HG03060 (cell line): ENCODE data around the gene EML2.

Experiments
- ATAC-seq: cut with Tn5 transposase; IDR thresholded peaks from one replicate; pipeline ENCODE4 v1.9.1; 2021; ENCODE audit warnings: low read depth, moderate number of reproducible peaks; ENCODE audit not compliant: unreplicated experiment

The EML2 gene

DNA sequence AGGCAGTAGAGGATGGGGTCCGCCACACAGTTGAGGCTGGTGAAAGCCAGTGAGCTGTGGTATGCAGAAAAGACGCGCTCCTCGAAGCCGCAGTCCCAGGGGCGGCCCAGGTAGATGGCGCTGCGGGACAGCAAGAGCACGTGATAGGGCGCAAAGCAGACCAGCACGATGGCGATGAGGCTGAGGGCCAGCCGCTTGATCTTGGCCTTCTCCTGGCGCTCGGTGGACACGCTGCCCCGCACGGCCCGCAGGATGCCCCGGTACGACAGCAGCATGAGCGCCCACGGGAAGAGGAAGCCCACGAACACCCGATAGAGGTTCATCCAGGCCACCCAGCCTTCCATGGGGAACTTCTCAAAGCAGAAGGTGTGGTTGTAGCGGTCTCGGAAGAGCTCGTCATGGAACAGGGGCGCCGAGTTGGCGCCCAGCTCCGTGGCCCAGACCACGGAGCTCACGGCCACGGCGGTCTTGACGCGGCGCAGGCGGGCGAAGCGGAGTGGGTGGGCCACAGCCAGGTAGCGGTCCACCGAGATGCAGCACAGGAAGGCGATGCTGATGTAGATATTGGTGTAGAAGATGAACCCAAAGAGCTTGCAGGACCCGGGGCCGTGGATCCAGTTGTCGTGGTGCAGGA lies 48.1 kb downstream of the EML2 start:
- ATAC-seq = no peak

DNA sequence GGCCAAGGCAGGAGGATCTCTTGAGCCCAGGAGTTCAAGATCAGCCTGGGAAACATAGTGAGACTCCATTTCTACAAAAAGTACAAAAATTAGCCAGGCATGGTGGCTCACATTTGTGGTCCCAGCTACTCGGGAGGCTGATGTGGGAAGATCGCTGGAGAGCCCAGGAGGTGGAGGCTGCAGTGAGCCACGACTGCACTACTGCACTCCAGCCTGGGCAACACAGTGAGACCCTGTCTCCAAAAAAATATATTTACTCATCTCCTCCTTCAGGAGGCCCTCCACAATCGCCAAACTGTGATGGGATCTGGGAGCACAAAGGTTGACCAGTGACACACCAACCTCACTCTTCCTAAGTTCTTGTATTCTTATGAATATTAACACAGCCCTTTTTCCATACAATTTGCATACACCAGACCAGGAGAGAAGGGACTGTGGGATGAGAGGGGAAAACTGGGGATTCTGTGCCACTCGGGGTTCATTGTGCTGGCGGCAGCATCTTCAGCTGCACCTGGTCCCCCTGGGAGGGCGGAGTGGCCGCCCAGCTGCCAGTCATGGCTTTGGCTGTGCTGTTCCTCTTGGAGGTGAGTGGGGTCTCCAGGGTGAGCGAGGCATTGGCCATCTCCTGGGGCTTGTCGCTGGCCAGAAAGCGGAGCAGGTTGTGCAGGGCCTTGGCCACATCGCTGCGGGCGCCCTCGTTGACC lies 48.7 kb downstream of the EML2 start:
- ATAC-seq = no peak

DNA sequence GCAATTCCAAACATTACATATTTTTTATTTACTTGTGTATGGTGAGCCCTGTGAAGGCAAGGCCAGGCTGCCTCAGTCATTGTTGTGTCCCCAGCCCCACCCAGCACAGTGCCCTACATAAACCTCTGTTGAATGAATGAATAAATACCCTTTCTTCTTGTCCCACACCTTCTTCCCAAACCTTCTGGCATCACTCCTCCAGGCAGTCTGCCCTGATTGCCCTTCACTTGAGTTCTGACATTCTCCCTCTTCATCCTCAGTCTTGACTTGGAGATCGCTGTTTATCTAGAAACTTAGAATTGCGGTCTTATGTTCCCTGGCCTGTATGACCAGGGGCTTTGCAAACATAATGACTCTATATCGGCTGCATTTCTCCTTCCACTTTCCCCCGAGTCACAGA lies 49.4 kb downstream of the EML2 start:
- ATAC-seq = no peak

DNA sequence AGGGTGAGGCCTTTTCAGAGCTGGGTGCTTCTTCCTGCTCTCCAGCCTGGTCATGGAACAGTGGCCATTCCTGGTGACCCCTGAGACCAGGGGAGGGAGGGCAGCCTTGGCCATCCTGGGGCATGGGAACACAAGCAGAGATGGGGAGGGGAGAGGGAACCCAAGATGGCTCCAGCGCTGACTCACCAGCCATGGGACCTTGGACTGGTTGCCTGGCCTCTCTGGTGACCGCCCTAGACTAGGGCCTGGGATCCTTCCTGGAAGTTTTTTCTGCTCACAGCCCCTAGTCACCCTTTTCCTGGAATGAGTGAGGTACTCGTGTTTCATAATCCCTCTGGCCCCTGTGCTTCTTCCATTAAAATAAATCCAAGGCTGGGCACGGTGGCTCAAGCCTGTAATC lies 51.3 kb downstream of the EML2 start:
- ATAC-seq = no peak

DNA sequence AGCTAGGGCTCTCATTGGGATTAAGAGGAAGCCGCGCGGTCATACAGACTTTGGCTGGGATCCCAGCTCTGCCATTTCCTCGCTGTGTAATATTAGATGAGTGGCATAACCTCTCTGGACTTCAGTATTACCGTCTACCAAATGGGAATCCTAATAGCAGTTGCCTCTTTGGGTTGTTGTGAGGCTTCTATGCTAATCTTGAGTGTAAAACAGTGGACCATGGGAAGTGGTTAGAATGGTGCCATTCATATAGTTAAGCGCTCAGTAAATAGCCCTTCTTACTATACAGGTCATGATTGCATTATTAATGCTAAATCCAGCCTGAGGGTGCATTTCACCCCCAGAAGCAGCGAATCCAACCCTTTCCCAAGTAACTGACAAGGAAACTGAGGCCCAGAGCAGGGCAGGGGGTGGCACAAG lies 54.0 kb downstream of the EML2 start:
- no peak for ATAC-seq

DNA sequence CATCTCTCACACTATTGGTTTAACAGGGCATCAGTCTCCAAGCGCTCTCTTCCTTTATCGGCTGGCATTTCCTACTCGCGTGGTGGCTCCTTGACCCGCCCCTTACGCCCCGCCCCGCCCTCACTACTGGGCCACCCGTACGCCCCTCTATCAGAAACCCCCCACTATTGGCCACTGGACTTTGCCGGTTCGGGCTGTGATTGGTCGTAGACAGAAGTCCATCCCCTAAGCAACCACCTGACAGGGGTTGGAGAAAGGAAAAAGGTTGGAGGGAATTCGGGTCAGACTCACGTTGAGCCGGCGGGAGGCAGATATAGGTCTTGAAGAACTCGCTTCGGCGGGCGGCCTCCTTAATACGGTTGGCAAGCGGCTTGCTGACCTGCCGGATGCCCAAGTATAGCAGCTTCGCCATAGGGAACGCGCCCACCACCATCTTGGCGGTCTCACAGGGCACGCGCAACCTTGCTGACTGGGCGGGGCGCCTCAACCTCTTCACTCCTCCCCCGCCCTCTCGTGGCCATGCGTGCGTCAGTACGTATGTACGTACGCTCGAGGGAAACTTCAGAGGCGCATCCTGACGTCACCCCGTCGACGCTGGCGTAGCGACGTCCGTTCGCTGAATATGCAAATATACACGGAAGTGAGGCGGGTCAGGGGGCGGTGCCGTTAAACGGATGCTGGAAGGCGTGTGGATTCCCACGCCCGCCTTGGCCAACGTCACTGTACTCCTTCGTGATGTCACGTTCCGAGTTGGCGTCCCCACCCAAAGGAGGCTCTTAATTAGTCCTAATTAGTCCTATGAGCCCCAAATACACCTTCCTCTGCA lies 54.7 kb downstream of the EML2 start, which contains the start of gene OPA3:
TSS of gene OPA3 (minus strand) at position 471 of the 826 bp plus-strand sequence. CDS start at position 433, 38 bp downstream.
- ATAC-seq = peak; percentile 81

DNA sequence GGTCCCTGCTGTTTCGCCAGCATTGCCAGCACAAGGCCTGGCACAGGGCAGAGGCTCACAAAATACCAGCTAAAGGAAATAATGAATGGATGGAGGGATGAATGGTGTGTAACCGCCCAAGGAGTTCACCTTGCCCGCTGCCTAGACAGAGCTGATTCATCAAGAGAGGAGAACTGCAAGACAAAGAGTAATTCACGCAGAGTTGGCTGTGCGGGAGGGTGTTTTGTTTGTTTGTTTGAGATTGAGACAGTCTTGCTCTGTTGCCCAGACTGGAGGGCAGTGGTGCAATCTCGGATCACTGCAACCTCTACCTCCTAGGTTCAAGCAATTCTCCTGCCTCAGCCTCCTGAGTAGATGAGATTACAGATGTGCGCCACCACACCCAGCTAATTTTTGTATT lies 57.6 kb downstream of the EML2 start:
- no peak for ATAC-seq

DNA sequence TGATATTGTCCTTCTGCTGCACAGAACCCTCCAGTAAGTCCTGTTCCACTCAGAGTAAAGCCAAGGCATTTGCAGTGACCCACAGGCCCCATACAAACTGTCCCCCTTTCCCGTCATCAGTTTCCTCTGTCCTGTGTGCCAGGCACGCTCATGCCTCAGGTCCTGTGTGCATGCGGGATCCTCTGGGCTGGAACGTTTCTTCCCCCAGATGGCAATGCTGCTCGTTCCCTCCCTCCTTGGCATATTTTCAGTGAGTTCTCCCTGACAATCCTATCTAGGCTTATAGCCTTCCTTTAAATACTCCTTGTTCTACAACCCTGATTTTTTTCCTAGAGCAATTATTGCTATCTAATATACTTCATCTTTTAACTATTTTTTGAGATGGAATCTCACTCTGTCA lies 60.3 kb downstream of the EML2 start:
- no peak for ATAC-seq

DNA sequence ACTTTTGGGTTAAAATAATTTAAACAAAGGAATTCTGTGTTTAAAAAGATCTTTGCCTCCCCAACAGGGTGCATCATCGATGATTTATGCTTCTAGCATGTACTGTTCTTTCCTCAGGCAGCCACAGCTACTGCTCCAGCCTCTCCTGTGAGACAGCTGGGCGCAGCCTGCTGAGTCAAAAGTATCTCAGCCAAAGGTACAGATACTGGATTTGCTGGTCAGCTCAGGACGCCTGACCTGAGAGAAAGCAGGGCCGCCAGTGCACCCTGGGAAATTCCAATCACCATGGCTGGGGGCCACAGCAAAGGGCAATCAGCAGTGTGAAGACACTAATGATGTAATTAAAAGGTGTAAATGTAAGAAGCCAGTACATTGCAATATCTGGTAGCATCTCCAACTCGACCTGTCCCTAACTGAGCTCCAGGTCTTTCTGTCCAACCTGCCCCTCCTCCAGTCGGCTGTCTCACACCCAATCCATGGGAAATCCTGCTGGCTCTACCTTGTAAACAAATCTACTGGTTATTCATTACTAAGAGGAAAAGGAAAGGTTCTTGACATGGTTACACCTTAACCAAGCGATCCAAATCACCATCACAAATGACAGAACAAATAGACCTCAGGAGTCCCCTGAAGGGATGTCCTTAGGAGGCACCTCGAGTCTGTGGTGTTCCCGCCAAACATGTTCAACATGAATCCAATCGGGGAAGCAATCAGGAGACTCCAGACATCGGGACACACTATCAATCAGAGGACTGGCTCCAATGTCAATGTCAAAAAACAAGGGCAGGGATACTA lies 61.9 kb downstream of the EML2 start:
- no peak for ATAC-seq

DNA sequence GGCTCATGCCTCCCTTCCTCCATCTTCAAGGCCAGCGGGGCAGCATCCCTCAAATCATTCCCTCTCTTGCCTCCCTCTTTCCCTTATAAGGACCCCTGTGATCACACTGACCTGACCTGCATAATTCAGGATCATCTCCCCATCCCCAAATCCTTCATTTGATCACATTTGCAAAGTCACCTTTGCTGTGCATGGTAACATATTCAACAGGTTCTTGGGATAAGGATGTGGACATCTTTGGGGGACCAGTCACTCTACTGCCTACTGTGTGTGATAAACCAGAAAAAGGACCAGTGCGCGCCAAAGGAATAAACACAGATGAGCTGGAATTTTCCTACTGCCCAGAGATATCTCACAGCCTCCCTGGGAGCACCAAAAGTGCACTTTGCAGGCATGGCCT lies 62.5 kb downstream of the EML2 start:
- ATAC-seq = no peak

DNA sequence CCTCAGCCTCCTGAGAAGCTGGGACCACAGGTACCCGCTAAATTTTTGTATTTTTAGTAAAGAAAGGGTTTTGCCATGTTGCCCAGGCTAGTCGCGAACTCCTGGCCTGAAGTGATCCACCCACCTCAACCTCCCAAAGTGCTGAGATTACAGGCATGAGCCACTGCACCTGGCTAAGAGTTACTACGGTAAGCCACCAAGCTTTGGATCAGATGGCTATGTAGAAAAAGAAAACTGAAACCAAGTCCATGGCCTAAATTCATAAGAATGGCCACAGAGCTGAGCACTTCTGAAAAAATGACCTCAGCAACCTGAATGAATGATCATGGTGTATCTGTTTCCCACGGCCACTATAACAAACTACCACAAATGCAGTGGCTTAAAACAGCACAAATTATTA lies 64.0 kb downstream of the EML2 start:
- no peak for ATAC-seq

DNA sequence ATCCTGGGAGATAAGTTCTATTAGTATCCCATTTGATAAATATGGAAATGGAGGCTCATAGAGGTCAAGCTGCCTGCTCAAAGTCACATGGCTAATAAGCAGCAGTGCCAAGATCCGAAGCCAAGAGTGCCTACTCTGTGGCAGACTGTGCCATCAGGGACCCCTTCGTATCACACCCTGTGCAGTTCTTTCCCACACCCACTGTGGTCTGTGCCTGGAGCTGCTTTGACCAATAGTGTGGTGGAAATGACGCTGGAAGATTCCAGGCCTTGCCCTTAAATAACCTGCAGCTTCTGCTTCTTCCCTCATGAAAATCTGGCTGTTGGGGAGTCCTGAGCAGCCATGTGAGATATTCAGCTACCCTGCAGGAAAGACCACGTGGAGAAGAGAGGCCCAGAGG lies 64.7 kb downstream of the EML2 start:
- ATAC-seq = no peak

DNA sequence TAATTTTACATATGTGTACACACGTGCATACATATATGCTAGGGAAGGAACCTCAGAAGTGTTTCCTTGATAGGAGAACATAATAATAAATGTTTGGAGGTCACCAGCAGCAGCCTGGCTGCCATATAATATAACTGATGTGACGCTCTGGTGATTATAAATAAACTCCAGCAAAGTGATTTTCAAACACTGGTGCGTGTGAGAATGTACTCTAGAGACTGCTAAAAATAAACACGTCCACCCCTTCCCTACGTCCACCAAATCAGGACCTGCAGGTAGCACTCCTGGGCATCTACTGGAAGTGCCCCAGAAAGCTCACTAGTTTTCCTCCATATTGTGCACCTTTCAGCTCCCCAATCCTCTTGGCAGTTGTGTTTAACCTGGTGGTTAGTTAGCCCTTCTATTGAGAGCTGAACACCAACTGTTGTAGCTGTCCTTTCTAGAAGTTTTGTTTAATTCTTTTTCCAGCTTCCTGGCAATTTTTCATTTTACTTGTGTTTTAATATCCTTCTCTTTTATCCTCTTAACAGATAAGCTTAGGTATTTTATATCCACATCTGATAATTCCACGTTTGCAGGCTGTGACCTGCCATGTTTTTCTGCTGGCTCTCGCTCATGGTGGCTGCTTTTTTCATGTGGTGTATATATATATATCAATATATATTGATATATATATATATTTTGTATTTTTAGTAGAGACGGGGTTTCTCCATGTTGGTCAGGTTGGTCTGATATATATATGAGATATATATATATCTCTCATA lies 67.6 kb downstream of the EML2 start:
- no peak for ATAC-seq

DNA sequence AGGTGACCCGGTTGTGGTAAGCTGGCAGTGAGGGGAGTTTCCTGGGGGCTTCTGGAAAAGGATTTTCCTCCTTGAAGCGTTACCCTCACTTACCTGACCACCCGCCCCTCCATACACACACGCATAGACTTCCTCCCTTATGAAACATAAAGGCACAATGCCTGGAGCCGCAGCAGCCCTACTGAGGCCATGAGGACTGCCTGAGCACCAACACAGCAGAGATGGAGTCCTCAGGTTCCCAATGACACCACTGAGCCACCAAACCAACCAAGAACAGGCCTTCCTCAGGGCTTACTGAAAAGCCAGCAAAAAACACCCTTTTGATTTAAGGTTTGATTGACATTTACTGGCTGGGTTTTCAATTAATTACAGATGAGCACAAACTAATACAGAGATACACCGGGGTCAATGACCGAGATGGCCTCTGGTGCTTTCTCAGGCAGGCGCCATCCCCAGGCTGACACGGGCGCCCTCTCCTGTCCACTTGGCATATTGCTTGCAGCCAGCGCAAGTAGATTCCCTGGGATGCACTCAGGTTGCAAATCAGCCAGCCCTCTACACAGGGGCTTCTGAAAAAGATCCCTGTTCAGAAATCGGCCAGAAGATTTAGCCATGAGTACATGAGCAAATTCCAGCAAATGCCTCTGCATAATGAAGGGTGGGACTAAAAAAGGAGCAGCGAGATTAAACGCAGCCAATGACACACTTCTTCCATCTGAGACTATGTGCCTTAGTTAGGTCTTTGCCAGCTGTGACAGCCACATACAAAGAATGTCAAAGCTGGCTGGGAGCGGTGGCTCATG lies 69.4 kb downstream of the EML2 start:
- ATAC-seq = no peak

DNA sequence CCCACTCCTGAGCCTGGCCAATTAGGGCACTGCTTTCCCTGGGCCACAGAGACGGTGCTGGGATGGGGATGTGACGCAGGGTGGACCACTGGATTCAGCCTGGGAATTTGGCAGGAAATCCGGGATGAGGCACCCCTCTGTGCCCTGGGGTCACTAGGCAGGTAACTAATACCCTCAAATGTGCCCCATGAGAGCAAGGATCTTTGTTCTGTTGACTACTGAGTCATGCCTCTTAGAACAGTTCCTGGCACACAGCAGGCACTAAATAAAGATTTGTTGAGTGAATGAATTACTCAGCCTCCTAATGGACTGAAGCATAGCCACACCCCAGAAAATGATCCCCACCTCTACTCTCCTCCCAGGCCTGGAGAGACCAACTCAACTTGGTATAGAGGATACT lies 70.5 kb downstream of the EML2 start:
- no peak for ATAC-seq

DNA sequence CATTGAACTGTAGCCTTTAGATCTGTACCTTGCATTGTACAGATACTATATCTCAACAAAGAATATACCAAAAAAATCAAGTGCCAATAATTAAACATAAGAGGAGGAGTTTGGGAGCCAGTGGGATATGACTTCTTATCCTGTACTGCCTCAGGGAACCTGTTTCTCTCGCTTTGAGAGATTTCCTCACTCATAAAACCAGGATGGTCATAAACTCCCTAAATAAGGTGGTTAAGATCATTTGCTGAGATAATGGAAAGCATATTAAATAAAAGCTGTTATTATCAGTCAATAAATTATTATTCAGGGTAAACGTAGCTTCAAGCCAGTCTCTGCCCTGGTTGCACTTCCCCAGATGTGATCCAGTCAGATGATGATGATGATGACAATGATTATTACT lies 71.6 kb downstream of the EML2 start:
- ATAC-seq = no peak

DNA sequence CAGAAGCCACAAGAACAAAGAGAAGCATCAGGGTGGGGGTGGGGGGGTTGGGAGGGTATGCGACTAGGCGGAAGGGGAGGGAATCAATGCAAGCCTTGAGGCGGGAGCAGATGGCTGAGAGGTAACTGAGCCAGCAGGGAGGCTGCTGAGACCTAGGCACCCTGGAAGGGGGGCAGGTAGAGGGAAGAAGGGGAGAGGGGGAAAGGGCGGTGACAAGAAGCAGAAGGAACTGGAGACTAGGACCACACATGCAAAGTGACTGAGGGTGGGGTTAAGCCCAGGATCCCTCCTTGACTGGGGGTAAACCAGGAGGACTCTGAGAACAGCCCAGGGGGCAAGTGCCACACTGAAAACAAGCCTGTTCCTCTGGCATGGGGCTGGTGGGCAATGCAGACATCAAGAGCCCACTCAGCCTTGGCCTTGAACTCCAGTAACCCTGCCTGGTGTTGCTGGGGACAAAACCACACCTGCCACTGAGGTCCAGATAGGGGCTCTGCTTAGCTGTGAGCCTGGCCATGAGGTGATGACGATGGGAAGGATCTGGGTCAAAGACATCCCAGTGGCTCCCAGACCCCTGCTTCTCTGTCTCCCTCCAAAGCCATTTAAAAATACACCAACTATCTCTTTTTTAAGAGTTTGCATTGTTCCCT lies 74.9 kb downstream of the EML2 start:
- no peak for ATAC-seq

DNA sequence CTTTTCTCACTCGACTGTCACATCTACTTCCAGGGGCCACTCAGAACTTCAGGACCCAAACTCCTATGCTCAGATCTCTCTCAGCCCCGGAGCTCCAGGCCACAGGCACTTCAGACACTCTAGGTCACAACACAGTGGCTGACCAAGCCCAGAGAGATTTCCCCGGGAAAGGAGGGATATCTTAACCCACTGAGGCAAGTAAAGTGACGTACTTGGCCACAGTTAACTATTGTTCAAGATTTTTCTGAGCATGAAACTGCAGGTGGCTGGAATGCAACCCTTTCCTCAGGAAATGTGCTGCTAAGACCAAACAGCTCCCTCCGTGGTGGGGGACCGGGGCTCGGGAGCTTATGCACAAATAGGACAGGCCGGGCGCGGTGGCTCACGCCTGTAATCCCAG lies 78.5 kb downstream of the EML2 start:
- no peak for ATAC-seq

DNA sequence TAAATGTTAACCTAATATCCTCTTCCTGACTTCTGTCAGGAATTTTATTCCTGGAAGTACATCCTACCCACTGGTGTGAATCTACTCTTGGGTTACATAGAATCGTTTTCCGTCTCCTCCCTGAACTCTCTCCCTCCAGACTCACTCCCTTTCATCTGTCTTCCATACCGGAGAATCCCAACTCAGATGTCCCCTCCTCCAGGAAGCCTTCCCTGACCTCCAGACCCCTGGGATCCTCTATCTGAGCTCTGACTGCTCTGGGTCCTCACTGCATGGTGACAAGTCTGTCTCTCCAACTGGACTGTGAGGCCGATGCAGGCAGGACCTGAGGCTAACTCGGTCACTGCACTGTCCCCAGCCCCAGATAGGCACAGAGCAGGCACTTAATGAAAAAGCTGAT lies 79.2 kb downstream of the EML2 start:
- no peak for ATAC-seq
